Heart right ventricle (tissue), 16 donors: ENCODE data around the gene MAPRE2. TPM values are rescaled to one million over a fixed set of nuclear protein-coding genes. Genes with fewer than 3 reads are reported as not detected.

Source experiments
- ATAC-seq, 8 donors: fragments of 200-7000 bp; cut with Tn5 transposase; one replicate each; pipeline ENCODE4 v1.9.1; 2020; ENCODE audit warnings: mild to moderate bottlenecking in 8 of 8, moderate library complexity in 8 of 8, moderate number of reproducible peaks in 1 of 8
- DNase-seq, 2 donors: peaks; one replicate each; pipeline ENCODE4 v3.0.0-alpha.2; 2020
- H3K27ac ChIP-seq, 10 donors: fragments of 200-600 bp; sonication (generic) in 2 of 10; one replicate each; pipeline versions ENCODE4 v1.5.0 to v1.8.0; 2020 to 2022; ENCODE audit warnings: mild to moderate bottlenecking in 3 of 10
- H3K27me3 ChIP-seq, 7 donors: fragments of 200-600 bp; one replicate each; pipeline ENCODE4 v1.8.0; 2021 to 2022; ENCODE audit warnings: mild to moderate bottlenecking in 2 of 7
- H3K36me3 ChIP-seq, 9 donors: fragments of 200-600 bp; sonication (generic) in 1 of 9; one replicate each; pipeline versions ENCODE4 v1.5.0 to v1.8.0; 2020 to 2022; ENCODE audit warnings: mild to moderate bottlenecking in 2 of 9
- H3K4me1 ChIP-seq, 9 donors: fragments of 200-600 bp; sonication (generic) in 1 of 9; one replicate each; pipeline versions ENCODE4 v1.5.0 to v1.8.0; 2020 to 2022; ENCODE audit warnings: mild to moderate bottlenecking in 4 of 9
- H3K4me3 ChIP-seq, 10 donors: fragments of 200-600 bp; sonication (generic) in 2 of 10; one replicate each; pipeline versions ENCODE4 v1.5.0 to v1.8.0; 2020 to 2022; ENCODE audit warnings: mild to moderate bottlenecking in 7 of 10, moderate library complexity in 2 of 10
- H3K9me3 ChIP-seq, 11 donors: fragments of 200-600 bp in 10 of 11; sonication (generic) in 2 of 11; one replicate each; pipeline versions ENCODE4 v1.5.0 to v1.8.0; 2013 to 2022; ENCODE audit warnings: mild to moderate bottlenecking in 2 of 11, control low read depth in 1 of 11, moderate library complexity in 1 of 11
- WGBS, 2 donors: extraction: QIAGEN DNeasy Blood & Tissue Kit; methylation state at CpG; one replicate each; pipeline ENCODE4 v1.1.7; 2013; ENCODE audit warnings: inconsistent platforms in 1 of 2; 5-methylcytosine and 5-hydroxymethylcytosine counted together
- intact Hi-C, 10 donors: fragments of 100-400 bp; cut with DNase I; formaldehyde crosslinking; loops; one replicate each; pipeline versions ENCODE4 v1.11.1 to v1.14.2; 2022
- polyA plus RNA-seq, 2 donors: library from polyadenylated mRNA; stranded (reverse); fragments of 200-250 nt; gene quantifications; one replicate each; pipeline ENCODE4 v1.2.3, GENCODE V29; 2013
- total RNA-seq, 10 donors: library from RNA; stranded (reverse); fragmentation: NEBNext Ultra II Directional in 3 of 10; extraction: Animal tissue kit (Norgen Biotek cat#: 25700) in 3 of 10; gene quantifications; one replicate each; pipeline versions ENCODE4 v1.2.1 to v1.2.4, GENCODE V29; 2021 to 2023
- TF ChIP-seq, protein P1 (sequence below), 9 donors: fragments of 200-600 bp; sonication (generic) in 2 of 9; IDR thresholded peaks; one replicate each; pipeline versions ENCODE4 v1.5.0 to v1.8.0; 2021 to 2022; ENCODE audit warnings: antibody characterized with exemption in 9 of 9, mild to moderate bottlenecking in 5 of 9, moderate library complexity in 1 of 9
- donor health status: Arrhythmogenic right ventricular cardiomyopathy.
- donor health status: ischemic (EF 13 %, LVEDD 7.1; RV severe dilation, severe dysfunction).
- donor health status: healthy with polysubstance abuse.
- donor health status: DM: no; HTN: yes; CAD: no.
- donor health status: DM: no; HTN: no; CAD: no.
- donor health status: ischemic (EF 25% LVEDD 6.9; RV normal size, moderate dysfunction).
- donor health status: ischemic (EF 25% LVEDD 5.7; RV mildly dilated, moderate dysfunction).
- donor health status: healthy.
- donor health status: DM: yes; HTN: yes; CAD: no.
- donor health status: Ischemic cardiomyopathy.
- donor health status: ischemic (EF 35%, LVEDD 5.7; RV mildly dilated, moderate dysfunction).
- donor health status: nonischemic (EF 11% LVEDD 7.7; RV severe dilation, severe dysfunction).
- donor health status: DM: yes; HTN: yes; CAD: no.
- donor health status: PGD.
- donor health status: ischemic (EF 29% LVEDD 5.4; RV normal size, mild dysfunction).
- donor health status: nonischemic (EF 23%, LVEDD 6.1; RV moderate dilation, normal function).

Gene MAPRE2
- total and polyA plus RNA-seq, 12 donors, result 31.7 to 211 (median 130) TPM

- Histone ChIP-seq H3K9me3 (peaks cover 0 to 5% (median 0%) of the 10 kb centered on the region in 11 donors), H3K4me3 (no peak overlapping the region), H3K36me3 (no peaks in the 10 kb centered on the region), H3K27ac (peak overlapping the region in 3 of 10 donors; percentile 12 to 50 (median 44)), H3K27me3 (no peaks in the 10 kb centered on the region), H3K4me1 (peaks cover 17 to 92% (median 71%) of the 10 kb centered on the region in 9 donors)
- intact Hi-C loops, result loop anchor here in 1 of 10 donors (5.0 kb wide), 1 partner anchor 79 kb away; the partner anchor contains the start of gene MAPRE2
- no peak for DNase-seq
- TF ChIP-seq, protein P1, sequence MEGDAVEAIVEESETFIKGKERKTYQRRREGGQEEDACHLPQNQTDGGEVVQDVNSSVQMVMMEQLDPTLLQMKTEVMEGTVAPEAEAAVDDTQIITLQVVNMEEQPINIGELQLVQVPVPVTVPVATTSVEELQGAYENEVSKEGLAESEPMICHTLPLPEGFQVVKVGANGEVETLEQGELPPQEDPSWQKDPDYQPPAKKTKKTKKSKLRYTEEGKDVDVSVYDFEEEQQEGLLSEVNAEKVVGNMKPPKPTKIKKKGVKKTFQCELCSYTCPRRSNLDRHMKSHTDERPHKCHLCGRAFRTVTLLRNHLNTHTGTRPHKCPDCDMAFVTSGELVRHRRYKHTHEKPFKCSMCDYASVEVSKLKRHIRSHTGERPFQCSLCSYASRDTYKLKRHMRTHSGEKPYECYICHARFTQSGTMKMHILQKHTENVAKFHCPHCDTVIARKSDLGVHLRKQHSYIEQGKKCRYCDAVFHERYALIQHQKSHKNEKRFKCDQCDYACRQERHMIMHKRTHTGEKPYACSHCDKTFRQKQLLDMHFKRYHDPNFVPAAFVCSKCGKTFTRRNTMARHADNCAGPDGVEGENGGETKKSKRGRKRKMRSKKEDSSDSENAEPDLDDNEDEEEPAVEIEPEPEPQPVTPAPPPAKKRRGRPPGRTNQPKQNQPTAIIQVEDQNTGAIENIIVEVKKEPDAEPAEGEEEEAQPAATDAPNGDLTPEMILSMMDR (IDR thresholded peaks at IDR 0.05), result no peak
- WGBS, 2 donors, result 88 to 93% methylated on average over 3 of the region's 3 CpGs
- no peak for ATAC-seq
Measured at GRCh38 chr18:35121038-35121437, 79.8 kb downstream of the MAPRE2 start.

DNA sequence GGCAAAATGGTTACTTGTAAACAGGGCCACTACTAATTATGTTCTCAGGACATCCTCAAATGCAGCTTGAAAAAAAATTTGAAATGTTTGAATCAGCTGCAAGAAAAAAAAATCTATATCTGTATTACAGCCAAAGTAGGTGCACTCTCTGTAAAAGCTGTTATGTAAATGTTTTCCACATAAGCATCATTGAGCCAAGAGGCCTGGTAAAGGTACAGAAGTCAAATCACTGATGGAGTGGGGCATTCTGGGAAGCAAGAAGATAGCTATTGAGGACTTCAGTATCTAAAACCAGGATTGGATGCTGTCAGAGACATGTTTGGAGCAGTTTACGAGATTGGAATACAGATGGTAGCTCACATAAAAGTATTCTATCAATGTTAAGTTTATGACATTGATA, 80.3 kb downstream of the MAPRE2 start:
- TF ChIP-seq, protein P1 (IDR thresholded peaks at IDR 0.05), result no peak
- no peak overlapping the region for H3K4me3 ChIP-seq
- DNase-seq (no peak), ATAC-seq (no peak)
- intact Hi-C loops, result loop anchor here in 1 of 10 donors (5.0 kb wide), 1 partner anchor 79 kb away; the partner anchor contains the start of gene MAPRE2
- H3K27ac ChIP-seq, result peak overlapping the region in 3 of 10 donors; percentile 12 to 50 (median 44)
- no peaks in the 10 kb centered on the region for H3K27me3 ChIP-seq
- peaks cover 17 to 88% (median 67%) of the 10 kb centered on the region in 9 donors for H3K4me1 ChIP-seq
- peaks cover 0 to 4% (median 0%) of the 10 kb centered on the region in 9 donors for H3K36me3 ChIP-seq
- H3K9me3 ChIP-seq, result peaks cover 0 to 5% (median 0%) of the 10 kb centered on the region in 11 donors
- 61 to 79% methylated on average over 1 of the region's 1 CpG for WGBS, 2 donors

- intact Hi-C loops, result loop anchor here in 1 of 10 donors (5.0 kb wide), 1 partner anchor 80 kb away; the partner anchor contains the start of gene MAPRE2
- no peaks in the 10 kb centered on the region for H3K27me3 ChIP-seq
- peak overlapping the region in 6 of 10 donors; percentile 9 to 50 (median 23) for H3K27ac ChIP-seq
- peaks cover 0 to 5% (median 0%) of the 10 kb centered on the region in 11 donors for H3K9me3 ChIP-seq
- DNase-seq, result no peak
- peak in 7 of 8 donors; percentile 41 to 71 (median 60) for ATAC-seq
- TF ChIP-seq, protein P1 (IDR thresholded peaks at IDR 0.05), result peak in 6 of 9 donors; percentile 19 to 51 (median 39)
- 57 to 59% methylated on average over 15 of the region's 15 CpGs for WGBS, 2 donors
- H3K36me3 ChIP-seq, result peaks cover 0 to 16% (median 6%) of the 10 kb centered on the region in 9 donors
- H3K4me1 ChIP-seq, result peaks cover 11 to 76% (median 56%) of the 10 kb centered on the region in 9 donors
- no peak overlapping the region for H3K4me3 ChIP-seq
Measured at GRCh38 chr18:35122586-35123224, 81.5 kb downstream of the MAPRE2 start.

DNA sequence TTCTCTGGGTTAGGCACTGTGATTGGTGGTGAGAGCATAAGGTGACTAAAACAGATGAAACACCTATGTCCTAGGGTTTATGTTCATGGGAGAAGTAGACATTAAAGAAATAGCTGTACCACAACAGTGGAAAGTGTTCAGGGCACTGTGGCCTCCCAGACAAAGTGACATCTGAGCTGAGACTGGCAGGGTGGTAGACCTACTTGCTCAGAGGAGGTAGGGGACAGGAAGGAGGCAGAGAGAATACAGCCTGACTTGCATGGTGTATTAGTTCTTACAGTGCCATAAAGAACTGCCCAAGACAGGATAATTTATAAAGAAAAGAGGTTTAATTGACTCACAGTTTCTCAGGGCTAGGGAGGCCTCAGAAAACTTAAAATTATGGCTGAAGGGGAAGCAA, 82.6 kb downstream of the MAPRE2 start:
- intact Hi-C loops, result loop anchor here in 1 of 10 donors (5.0 kb wide), 1 partner anchor 82 kb away; the partner anchor contains the start of gene MAPRE2
- no peak overlapping the region for H3K4me3 ChIP-seq
- H3K4me1 ChIP-seq, result peaks cover 10 to 65% (median 44%) of the 10 kb centered on the region in 9 donors
- H3K9me3 ChIP-seq, result peaks cover 0 to 5% (median 0%) of the 10 kb centered on the region in 11 donors
- TF ChIP-seq, protein P1 (IDR thresholded peaks at IDR 0.05), result no peak
- DNase-seq, result no peak
- no peaks in the 10 kb centered on the region for H3K27me3 ChIP-seq
- peaks cover 0 to 27% (median 14%) of the 10 kb centered on the region in 9 donors for H3K36me3 ChIP-seq
- ATAC-seq, result peak in 1 of 8 donors; percentile 31
- H3K27ac ChIP-seq, result peak overlapping the region in 3 of 10 donors; percentile 13 to 33 (median 24)
